HG03565 (cell line): Measurements from ENCODE around the gene PCSK1.

ENCODE experiments used
- ATAC-seq: cut with Tn5 transposase; IDR thresholded peaks from one replicate; pipeline ENCODE4 v1.9.1; 2021; ENCODE audit warnings: mild to moderate bottlenecking, moderate library complexity; ENCODE audit not compliant: unreplicated experiment

PCSK1 gene

DNA sequence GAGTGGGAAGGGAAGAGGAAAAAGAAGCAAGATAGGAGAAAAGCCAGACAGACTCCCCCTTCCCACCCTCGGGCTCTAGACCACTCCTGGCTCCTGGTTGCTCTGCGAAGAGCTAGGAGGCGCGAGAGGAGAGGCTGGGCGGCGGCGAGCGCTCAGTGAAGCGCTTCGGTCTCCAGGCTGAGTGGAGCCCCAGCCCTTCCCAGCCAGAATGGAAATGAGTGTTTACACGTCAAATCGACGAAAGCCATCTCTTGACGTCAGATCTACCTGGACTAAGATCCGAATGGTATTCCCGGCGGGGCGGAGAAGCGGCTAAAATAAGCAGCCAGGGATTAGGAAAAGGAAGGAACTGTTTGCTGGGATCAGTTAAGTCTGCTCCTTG lies at the start of gene PCSK1:
PCSK1 (minus strand) TSS at position 183 of the 382 bp plus-strand sequence. CDS start 206 bp downstream, outside the sequence.
- ATAC-seq = no peak

- no peak for ATAC-seq
Measured at GRCh38 chr5:96481867-96482266, 48.8 kb upstream of the PCSK1 start.

DNA sequence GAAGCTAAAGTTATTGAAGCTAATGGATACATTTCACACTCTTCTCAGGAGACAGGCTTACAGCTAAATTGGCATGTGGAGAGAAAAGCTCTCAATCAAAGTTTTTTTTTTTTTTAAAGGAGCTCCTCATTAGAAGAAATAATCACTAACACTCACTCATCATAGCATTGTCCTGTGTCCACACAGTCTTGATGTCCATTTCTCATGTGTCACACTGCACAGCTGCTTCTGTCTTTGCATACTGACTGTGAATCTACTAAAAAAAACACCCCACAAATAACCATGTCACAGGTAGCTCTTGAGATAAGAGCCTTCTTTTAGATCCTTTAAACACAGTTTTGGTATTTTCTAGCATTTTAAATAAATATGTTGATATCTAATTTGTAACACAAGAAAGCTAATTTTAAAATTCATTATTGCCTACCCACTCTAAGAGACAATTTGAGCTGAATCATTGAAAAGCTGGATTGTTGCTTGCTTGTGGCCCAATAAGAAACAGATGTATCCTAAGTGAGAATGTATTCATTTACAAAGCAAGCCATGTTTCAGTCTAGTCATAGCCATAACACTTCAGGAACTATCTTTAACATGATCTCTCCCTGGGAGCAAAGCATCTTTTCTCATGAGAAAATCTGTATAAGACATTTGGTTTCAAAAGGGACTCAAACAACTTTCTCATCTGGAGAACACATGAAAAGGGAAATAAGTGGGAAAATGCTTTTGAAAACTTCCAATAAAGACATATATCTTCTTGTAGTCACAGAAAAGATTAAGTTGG lies 48.1 kb upstream of the PCSK1 start:
- no peak for ATAC-seq

- ATAC-seq = no peak
Measured at GRCh38 chr5:96478983-96479382, 45.9 kb upstream of the PCSK1 start.

DNA sequence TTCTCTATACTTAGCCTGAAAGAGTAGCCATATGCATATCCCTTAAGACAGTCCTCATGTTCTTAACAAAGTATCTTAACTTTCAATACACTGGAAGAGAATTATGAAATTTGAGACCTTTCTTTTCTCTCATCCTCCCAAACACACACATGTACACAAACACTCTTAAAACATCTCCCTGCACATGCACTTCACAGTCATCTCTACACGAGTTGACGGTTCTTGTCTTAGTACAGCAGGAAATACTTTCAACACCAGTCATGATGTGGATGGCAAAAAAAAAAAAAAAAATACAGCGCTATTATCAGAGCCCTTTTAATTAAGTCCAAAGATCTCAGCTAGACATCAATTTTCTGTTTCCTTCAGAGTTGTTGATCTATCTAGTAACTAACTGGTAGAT lies 43.6 kb upstream of the PCSK1 start:
- ATAC-seq = no peak

- ATAC-seq = no peak
Measured at GRCh38 chr5:96474073-96474472, 41.0 kb upstream of the PCSK1 start.

GRCh38 chr5:96473155-96473554 lies 40.1 kb upstream of the PCSK1 start:
- no peak for ATAC-seq

DNA sequence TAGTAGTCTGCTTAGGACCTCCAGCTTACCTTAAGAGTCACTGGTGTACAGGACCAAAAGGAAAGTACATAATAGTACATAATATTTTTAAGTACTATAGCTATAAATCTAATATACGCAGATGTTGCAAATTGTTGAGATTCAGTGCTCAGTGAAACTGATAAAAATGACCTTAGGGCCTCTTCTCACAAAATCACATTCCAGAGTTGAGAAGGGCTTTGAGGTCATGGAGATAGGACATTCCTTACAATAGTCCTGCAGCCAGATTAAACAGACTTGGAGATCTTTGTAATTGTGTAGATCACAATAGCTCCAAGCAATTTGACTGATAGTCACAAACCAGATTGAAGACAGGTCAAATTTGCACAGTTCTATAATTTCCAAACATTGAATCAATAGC lies 37.7 kb upstream of the PCSK1 start:
- ATAC-seq = no peak

GRCh38 chr5:96468956-96469355 lies 35.9 kb upstream of the PCSK1 start:
- ATAC-seq = no peak

GRCh38 chr5:96463091-96463490 lies 30.0 kb upstream of the PCSK1 start:
- no peak for ATAC-seq

DNA sequence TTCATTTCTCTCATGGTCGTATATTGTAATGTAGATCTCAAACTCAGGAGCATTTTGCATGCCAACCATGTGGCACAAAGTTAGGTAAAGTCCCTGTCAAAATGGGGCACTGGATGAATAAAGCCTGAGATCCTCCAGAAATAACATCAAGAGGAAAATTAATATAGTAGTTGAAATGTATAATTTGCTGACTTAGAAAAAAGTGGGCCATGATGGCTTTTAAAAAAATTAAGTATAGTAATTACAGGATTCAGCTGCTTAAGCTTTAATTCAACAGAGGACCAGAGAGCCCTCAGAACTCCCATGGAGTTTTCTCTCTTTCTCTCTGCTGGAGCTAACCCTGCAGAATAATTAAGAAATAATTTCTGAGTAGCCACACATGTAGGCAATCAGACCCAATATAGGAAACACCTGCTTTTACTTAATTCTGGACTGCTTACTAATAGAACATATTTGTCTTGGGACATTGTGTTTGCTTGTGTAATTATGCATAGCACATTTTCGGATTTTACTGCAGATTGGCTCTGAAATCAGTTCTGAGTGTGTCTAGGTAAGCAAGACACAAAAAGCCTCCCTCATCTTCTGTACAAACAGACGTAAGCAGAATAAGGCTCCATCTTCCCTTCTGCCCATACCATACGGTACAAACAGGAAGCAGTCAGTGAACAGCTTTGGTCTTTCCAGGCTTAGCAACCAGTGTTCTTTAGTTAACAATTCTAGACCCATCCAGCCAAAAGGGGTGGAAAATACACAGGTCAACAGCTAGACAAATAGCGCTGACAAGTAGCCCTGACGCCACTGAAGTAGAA lies 26.5 kb upstream of the PCSK1 start:
- no peak for ATAC-seq

DNA sequence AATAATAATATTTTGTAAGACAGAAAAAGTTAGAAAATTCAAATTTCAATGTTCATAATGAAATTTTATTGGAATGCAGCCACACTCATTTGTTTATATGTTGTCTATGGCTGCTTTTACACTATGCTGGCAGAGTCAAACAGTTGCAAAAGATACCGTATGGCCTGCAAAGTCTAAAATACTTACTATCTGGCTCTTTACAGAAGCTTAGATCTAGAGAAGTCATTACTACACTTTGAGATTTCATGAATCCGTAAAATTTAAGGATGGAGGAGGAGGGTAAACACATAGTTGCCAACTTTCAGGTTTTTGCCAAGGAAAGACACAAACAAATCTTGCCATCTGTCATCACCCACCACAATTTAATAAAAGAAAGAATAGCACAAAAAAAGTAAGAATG lies 25.1 kb upstream of the PCSK1 start:
- ATAC-seq = no peak

DNA sequence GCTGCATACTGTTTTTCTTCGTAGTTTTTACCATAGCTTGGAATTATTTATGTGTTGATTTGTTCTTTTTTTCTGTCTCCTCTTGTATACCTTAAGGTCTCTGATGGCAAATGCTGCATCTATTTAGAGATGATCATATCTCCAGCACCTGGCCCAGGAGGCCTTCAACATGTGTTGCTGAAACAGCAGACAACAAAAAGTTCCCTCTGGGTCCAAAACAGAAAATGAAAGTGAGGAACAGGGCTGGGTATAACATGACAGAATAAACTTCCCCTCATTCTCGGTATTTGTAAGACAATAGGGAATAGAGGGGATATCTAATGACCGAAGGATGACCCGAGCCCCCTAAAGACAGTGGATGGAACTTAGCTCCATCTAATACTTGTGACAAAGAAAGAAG lies 22.7 kb upstream of the PCSK1 start:
- ATAC-seq = no peak

- ATAC-seq = no peak
Measured at GRCh38 chr5:96453394-96453793, 20.3 kb upstream of the PCSK1 start.

- ATAC-seq = no peak
Measured at GRCh38 chr5:96447949-96448348, 14.9 kb upstream of the PCSK1 start.

GRCh38 chr5:96440185-96440538 lies 7.1 kb upstream of the PCSK1 start:
- ATAC-seq = peak; percentile 15

DNA sequence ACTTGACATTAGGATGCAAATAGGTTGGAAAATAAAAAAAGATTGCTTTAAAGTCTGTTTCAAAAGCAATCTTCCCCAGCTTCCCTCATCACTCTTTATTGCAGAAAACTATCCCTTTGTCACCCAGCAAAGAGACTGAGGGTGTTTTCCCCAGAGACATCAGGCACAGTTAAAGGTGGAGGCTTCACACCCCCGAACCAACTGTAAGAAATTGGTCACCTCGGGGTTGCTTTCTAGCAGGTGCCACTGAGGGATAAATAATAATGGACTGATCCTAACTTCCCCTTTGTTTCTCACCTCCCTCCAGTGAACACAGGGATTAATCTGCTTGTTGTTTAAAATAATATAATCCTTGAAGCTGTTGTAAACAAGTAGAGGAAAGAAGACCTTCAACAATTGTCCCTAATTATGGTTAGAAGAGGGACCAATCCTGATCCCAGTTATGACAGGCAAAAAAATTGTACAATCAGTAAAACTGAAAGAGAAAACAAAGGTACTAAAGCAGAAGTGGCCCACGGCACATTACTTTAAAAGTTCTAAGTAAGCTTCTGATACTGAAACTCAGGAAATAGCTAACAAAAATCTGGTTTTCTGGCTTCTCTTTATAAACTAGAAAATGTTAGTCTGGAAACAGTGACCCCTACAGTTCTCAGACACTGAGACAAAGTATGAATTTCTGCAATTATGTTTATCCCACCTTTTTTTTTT lies 6.6 kb upstream of the PCSK1 start:
- ATAC-seq = peak; percentile 92

GRCh38 chr5:96434201-96434645 lies 1.2 kb upstream of the PCSK1 start:
- peak; percentile 56 for ATAC-seq

DNA sequence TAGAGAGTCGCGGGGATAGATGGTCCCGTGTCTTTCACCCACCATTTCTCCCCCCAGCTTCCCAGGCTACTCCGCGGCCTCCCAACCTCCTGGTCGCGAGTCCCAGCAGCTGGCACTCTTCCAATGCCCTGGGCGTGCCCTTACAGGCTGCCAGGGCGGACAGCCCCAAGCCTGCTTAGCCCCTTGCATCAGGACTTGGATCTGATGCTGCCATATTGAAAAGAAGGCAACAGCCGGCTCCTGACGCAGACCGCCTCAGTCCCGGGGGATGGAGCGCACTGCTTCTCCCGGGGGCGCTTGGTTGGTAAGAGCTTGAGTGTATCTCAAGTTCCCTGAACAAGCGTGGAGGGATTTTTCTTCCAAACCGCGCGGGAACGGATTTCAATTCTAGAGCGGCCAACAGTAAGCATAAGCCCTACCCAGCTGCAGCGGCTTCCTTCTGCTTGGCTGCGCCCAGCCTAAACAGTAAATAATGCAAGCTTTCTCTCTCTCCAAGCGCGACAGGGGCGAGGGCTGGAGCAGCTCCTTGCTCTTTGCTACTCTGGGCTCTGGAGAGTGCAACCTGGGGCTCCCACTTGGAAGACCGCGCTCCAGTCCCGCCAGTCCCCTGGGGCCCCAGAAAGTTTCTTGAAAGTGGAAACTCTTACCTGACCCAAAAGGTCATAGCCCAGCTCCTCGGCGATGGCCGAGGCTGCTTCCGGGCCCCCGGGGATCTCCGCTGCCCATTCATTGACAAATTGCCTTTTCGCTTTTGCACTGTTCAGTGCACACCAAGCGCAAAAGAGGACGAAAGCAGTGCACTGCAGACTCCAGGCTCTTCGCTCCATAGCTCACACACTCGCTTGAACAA lies 607 bp downstream of the PCSK1 start:
- ATAC-seq = no peak

DNA sequence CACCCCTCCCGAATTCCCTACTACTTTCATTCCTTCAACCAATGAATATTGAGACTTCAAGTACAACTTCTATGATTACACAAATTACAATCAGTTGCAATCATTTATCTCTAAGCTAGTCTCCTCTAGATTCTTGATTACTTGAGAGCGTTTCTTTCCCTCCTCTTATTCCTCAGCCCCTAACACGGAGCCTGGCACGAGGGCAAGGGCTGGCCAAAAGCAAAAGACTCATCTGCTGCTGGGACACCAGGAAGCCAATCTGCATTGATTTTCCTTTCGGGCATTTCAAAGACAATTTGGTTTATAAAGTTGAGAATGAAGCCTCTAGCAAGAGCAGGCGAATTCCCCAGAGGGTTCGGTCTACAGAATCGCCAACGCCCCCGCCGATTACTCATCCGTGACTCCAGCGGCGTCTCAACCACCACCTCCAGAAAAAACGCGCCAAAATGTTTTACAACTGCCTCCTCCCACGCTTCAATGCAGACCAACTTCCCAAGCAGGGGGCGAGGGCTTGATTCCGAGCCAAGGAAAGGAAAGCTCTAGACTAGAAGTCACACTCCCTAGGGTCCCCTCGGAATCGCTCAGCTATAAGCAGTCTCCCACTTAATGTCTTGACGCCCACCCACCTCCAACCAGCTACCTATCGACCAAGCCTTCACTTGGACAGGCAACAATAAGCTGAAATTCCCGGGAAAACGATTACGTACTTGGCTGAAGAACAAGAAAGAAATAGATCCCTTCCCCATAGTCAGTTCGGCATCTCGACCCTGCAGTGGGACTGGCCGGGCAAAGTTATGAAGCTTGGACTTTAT lies 1.5 kb downstream of the PCSK1 start:
- no peak for ATAC-seq
